HG02588 (cell line): ENCODE results near the gene TRABD.
"Not testable (repeated sequence)": the region's sequence is repeated elsewhere in the genome, so short reads cannot be mapped to it uniquely, and the experiment has no call there.

Experiments
- ATAC-seq: cut with Tn5 transposase; IDR thresholded peaks from one replicate; pipeline ENCODE4 v1.9.1; 2021; ENCODE audit warnings: mild to moderate bottlenecking, moderate library complexity; ENCODE audit not compliant: unreplicated experiment

The TRABD gene

DNA sequence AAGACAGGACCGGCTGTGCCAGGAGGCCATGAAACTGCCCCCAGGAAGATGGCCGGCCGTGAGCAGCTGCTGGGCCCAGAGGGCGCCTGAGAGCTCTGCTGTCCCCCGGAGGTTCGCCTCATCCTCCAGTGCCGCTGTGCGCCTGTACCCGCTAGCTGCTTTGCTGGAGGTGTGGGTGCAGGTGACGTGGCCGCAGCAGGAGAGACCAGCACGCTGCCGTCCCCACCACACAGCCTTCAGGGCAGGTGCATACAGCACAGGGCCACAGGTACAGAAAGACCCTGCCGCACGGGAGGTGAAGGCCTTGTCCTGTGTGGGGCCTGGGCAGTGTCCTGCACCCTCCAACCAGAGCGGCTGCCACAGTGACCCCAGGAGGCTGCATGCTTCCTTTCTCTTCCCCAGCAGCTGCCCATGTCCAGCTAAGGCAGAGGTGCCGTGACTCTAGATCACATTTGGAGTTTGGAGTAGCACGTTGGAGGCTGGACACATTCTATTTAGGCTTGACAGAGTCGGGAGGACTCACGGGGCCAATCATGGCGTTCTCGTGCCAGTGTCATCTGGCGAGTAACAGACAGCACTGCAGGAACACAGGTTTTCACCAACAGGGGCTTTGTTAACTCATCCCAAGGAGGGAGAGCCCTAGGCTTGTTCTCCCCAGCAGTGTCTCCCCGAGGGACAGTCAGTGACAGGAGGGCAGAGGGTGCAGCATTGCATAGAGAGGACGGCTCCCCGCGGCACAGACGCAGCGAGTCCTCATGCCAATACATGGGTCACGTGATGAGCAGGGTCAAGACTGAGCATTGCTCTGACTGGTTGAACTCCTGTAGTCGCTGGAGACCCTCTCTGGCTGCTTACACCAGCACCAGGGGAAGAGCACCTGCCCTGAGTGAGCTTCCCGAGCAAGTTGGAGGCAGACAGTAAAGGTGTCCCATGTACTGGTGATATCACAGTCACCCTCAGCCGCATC, 33.9 kb upstream of the TRABD start:
- ATAC-seq: no peak

DNA sequence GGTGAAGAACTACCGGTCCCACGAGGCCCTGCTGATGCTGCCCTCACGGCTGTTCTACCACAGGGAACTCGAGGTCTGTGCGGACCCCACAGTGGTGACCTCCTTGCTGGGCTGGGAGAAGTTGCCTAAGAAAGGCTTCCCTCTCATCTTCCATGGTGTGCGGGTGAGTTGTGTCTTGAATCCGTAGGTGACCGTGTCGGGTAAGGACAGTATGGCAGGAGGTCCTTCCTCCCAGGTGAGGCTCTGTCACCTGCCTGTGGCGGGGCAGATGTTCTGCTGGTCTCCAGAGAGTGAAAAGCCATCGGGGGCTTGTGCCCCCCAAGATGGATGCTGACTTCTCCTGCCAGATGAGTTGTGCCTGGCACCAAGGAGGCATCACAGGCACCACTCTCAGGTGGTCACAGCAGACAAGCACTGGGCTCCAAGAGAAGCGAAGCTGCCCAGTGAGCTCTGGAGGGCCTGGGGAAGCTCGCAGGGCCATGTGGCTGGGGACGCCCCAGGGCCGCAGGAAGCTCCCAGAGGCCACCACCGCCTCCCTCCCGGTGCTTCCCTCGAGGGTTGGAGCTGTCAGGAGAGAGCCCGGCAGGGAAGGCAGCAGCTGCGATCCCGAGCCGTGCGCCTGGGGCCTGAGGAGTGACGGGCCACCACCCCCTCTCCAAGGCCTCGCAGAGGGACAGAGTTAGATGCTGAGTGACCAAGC, 32.5 kb upstream of the TRABD start:
- ATAC-seq: no peak

DNA sequence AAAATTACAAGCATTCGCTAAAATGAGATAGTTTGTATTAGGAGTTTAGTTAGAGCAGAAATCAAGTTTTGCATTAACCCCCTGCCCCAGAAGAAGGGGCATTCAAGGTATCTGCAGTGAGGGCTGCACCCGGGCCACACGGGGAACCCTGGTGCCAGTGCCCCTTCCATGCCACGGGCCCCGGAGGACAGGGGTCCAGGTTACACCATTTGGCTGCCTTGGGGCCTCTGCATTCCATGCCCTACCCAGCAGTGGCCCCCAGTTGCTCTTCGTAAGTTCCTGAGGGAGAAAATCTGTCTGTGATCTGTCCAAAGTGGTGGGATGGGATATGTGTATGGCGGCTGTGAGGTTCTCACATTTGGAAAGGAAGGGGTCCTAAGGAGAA, 32.0 kb upstream of the TRABD start:
- no peak for ATAC-seq

DNA sequence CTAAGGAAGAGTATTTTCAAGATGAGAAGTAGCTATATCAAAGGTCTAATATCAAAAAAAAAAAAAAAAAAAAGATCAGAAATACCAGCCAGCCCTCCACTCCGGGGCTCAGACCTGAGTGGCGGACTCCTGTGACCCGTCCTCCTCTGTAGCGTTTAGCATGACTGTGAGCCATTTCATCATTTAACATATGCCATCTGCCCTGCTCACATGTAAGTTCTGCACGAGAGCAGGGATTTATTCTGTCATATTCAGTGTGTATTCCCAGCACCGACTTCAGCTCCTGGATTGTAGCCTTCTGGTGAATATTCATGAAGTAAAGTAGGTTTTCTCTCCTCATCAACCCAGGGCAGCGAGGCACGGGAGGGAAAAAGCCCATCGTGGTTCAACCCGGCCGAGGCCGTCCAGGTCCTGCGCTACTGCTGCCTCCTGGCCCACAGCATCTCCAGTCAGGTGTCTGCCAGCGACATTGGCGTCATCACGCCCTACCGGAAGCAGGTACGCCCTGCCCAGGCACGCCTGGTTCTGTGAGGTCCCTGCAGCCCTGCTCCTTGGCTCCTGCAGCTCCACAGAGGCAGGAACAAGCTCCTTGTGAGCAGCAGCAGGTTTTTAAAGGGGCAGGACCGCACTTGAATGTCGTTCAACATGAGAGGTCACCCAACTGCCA, 27.9 kb upstream of the TRABD start:
- ATAC-seq: no peak

DNA sequence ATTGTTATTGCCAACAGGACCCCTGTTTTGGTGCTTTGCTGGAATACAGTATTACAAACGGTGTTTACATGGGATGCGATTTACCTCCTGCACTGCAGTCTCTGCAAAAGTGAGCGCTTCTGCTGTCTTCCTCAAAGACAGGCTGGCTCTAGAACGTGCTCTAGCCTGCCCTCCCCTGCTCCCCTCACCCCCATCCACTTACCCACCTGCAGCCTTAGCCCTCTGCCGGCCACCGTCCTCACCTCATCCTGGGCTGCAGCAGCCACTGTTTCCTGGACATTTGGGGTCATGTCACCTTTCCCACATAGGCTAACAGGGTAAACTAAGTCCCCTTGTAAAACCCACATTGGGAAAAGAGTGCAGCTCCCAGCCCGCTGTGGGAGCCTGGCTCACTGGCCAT, 24.8 kb upstream of the TRABD start:
- no peak for ATAC-seq

DNA sequence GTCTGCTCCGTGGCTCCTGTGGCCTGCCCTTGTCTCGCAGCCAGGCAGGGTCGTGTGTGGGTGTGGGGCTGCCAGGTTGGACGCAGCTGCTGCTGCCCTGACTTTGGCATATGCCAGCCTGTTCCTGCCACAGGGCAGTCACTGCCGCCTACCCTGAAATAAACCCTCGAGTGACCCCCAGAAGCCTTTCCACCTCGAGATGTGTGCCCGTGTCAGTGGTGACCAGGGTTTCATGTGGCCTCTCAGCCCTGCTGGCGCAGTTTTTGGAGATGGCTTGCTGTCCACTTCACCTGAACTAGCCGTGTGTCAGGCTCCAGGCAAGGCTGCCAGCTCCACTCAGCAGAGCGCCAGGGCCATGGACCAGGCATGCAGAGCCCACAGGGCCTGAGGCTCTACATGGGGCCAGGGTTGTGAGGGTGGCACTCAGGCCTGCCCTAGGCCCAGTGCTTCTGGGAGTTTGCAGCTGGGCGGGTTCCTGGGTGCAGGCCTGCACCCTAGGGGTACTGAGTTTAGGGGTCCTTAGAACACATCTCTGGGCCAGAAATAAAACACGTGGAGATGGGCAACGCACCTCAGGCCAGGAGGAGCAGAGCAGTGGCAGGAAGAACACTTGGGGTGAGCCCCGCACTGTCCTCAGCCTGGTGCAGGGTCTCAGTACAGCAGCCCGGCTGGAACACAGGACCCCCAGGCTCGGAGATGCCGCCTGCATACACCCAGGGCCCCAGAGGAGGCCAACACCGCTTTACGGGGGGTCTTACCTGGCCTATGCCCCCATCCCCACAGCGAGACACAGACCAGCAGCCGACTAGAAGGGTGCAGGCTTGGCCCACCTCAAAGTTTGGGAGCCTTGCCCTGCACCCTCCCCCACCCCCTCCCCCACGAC, 24.0 kb upstream of the TRABD start:
- ATAC-seq: no peak

DNA sequence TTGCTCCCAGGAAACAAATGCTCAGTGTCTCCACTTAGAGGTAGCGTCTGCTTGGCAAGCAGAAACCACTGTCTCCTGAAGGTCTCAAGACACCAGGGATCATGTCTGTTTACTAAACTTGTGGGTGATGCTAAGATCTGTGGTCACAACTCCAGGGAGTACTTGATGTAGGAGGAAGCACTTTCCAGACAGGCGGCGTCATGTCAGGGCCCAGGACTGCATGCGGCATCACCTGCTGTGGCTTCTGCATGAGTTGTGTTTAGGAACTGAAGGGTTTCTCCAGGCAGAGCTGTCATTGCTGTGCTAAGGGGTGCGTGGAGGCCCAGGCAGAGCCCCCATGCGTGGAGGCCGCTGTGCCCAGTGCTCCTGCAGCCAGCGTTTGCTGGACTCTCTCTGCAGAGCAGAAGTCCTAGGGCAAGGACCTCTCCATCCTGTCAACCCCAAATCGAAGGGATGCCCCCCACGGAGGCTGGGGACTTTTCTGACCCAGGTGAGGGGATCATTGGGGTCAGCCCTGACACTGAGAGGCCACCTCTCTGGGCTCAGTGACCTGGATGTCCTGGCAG, 23.2 kb upstream of the TRABD start:
- ATAC-seq: no peak

DNA sequence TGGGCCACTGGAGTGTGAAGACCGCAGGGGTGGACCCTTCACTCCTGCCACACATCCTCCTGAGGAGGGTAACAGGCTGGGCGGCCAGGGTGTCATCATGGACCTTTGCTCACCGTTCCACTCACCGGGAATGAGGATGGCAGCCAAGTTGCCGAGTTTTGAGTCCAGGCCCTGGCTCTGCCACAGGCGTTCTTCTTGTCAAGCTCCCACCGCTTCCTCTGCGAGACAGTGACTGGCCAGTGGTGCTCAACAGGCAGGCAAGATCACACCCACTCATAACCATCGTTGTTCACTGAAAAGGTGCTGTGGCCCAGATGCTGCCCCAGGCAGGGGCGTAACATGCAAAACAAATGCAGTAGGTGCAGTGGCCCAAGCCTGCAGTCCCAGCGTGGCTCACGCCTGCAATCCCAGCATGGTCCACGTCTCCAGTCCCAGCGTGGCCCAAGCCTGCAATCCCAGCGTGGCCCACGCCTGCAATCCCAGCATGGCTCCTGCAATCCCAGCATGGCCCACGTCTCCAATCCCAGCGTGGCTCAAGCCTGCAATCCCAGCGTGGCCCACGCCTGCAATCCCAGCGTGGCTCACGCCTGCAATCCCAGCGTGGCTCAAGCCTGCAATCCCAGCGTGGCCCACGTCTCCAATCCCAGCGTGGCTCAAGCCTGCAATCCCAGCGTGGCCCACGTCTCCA, 20.1 kb upstream of the TRABD start:
- ATAC-seq: no peak

DNA sequence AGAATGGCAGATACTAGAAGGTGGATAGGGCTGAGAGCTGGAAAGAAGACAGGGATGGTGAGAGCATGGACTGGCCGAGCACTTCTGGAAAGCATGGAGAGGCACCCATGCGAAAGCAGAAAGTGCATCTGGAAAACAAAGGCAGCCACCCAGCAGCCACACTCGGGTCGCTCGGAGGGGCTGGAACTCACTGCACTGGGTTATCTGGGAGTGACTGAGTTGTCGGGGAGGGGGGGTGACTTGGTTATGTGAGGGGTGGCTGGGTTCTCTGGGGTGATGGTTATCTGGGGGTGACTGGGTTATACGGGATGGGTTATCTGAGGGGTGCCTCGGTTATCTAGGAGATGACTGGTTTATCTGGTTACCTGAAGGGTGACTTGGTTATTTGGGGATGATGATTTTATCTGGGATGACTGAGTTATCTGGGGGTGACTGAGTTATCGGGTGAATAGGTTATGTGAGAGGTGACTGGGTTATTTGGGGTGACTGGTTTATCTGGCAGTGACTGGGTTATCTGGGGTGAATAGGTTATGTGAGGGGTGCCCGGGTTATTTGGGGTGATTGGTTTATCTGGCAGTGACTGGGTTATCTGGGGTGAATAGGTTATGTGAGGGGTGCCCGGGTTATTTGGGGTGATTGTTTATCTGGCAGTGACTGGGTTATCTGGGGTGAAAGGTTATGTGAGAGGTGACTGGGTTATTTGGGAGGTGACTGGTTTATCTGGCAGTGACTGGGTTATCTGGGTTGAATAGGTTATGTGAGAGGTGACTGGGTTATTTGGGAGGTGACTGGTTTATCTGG, 17.8 kb upstream of the TRABD start:
- ATAC-seq: no peak

DNA sequence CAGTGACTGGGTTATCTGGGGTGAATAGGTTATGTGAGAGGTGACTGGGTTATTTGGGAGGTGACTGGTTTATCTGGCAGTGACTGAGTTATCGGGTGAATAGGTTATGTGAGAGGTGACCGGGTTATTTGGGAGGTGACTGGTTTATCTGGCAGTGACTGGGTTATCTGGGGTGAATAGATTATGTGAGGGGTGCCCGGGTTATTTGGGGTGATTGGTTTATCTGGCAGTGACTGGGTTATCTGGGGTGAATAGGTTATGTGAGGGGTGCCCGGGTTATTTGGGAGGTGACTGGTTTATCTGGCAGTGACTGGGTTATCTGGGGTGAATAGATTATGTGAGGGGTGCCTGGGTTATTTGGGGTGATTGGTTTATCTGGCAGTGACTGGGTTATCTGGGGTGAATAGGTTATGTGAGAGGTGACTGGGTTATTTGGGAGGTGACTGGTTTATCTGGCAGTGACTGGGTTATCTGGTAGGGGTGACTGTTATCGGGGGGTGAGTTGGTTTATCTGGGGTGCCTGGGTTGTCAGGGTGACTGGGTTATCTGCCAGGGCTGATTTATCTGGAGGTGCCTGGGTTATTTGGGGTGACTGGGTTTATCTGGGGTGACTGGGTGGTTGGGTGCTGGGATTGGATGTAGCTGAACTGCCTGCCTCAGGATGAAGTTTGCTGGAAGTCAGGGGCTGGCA, 17.1 kb upstream of the TRABD start:
- not testable (repeated sequence) for ATAC-seq

DNA sequence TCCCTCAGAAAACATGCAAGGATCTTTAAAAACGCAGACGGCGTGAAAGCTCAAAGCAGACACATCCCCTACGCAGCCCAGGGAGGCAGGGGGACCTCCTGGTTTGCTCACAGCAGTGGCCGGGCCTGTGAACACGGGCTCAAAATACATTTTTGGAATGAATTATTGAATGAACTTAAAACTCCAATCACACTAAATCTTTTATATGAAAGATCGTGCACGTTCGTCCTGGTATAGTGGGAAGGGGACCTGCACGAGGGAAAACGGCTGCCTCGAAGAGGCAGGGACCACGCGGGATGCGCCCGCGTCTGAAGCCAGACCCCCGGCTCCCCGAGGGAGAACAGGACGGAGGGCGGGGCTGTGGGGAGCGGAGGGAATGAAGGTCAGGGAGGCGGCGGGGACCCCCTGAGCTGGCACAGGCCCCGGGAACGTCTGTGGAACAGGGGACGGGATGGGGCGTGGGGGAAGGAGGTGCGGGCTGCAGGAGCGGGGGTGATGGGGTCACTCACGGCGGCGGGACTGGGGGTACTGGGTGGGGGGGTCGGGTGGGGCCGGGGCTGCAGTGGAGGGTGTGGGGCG, 16.4 kb upstream of the TRABD start:
- ATAC-seq: no peak

DNA sequence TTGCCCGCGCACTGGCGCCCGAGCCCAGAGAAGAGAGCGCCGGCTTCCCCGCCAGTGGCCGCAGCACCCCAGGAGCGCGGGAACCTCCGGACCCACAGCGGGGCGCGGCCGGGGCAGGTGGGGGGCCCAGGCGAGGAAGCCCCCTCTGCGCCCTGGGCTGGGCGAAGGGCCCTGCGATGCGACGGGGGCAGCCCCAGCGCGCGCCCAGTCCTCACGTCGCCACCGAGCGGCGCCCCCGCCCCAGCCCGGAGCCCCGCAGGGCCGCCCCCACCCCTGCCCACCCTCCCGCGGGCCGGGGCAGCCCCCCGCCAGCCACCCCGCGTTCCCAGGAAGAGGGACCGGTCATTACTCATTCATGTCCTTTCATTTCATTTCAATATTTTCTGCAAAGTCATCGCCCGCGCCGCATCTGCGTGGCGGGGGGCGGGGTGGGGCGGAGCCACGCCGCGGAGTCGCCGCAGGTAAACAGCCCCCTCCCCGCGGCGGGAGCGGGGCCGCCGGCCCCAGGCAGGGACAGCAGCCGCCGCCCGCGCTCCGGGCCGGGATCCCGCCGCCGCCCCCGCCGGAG, 15.9 kb upstream of the TRABD start:
- ATAC-seq: no peak

DNA sequence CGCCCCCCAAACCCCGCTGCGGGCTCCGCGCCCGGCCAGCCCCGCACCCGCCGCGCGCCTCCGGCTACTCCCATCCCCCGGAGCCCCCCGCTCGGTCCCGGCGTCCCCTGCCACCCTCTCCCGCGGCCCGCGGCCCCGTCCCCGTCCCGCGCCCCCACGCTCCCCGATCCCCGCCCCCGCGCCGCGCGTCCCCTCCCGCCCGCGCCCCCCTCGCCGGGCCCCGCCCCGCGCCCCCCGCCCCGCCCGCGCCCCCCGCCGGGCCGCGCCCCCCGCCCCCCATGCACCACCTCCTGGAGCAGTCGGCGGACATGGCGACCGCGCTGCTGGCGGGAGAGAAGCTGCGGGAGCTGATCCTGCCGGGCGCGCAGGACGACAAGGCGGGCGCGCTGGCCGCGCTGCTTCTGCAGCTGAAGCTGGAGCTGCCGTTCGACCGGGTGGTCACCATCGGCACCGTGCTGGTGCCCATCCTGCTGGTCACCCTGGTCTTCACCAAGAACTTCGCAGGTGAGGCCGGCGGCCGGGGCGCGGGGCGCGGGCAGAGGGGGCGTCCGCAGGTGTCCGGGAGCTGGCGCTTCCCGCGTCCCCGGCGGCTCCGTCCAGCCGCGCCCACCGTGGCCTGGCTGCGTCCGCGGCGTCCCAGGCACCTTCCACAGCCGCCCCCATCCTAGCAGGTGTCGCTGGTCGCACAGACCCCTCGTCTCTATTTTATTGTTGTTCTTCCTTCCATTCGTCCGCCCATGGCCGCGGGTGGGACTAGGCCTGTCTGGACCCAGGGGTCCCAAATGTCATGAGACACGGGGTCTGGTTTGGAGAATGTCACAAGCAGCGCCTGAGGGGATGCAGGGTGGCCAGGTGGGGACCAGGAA, 15.0 kb upstream of the TRABD start, which contains the start of gene PANX2:
PANX2 (plus strand) TSS at position 279 of the 866 bp plus-strand sequence; CDS start at position 279, 0 bp downstream.
- no peak for ATAC-seq

DNA sequence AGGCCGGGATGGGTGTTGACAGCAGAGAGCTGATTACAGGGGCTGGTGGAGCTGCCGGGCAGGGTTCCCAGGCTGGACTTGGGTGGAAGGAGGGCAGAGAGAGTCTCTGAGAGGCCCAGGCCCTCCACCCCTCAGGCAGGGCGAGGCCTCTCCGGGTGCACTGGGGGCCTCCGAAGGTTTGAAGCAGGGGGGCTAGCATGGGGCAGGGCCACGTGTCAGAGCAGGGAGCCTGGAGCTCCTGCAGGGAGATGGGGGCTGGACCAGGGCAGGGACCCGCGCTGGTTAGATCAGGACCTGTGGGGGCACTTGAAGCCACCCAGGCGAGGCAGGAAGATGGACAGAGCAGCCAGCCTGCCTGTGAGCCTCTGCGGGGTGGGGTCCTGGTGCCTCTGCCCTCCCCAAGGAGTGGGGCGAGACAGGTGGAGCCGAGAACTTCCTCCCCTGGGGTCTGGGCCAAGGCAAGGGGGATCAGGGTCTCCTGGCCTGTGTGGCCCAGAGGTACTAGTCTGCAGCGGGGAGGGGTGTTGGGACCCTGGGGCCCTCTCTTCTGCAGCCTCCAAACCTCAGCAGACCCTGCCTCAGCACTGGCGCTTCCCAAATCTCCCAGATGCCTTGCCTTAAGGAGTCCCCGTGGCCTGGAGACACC, 14.3 kb upstream of the TRABD start:
- ATAC-seq: no peak

DNA sequence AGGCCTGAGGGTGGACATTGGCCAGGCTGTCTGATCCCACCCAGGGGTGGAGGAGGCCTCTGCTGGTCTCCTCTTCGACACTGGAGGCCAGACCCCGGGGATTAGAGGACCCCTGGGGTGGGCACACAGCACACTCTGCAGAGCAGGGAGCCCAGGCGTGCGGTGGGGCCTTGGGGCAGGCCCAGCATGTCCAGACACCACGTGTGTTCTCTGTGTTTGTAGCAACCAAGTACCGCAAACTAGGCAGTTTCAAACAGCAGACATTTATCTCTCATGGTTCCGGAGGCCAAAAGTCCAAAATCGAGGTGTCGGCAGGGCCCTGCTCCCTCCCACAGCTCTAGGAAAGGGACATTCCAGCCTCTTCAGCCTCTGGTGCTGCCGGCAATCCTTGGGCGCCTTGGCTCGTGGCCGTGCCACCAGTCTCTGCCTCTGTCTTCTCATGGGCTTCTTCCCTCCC, 13.7 kb upstream of the TRABD start:
- no peak for ATAC-seq
